Neutrophil (primary cell): ENCODE measurements around the gene LMF1.

Experiments used
- H3K27ac ChIP-seq: fragments of 200-600 bp; sonication (generic); 2 replicates; pipeline ENCODE4 v1.5.1; 2016; ENCODE audit warnings: mild to moderate bottlenecking, moderate library complexity
- H3K27me3 ChIP-seq: fragments of 200-600 bp; sonication (generic); 2 replicates; pipeline ENCODE4 v1.6.0; 2016; ENCODE audit warnings: mild to moderate bottlenecking
- H3K36me3 ChIP-seq: fragments of 200-600 bp; sonication (generic); 2 replicates; pipeline ENCODE4 v1.5.1; 2017
- H3K4me1 ChIP-seq, 2 experiments: fragments of 200-600 bp in 1 of 2; sonication (generic) in 1 of 2; 1 replicate in 1 of 2; 2 replicates in 1 of 2; pipeline versions ENCODE4 v1.5.1 to v1.6.1; 2013 to 2016; ENCODE audit warnings: low read depth in 1 of 2, low read length in 1 of 2, mild to moderate bottlenecking in 1 of 2, moderate library complexity in 1 of 2; ENCODE audit not compliant: control insufficient read depth in 1 of 2, insufficient read depth in 1 of 2
- H3K4me3 ChIP-seq, 2 experiments: fragments of 200-600 bp in 1 of 2; sonication (generic) in 1 of 2; 1 replicate in 1 of 2; 2 replicates in 1 of 2; pipeline ENCODE4 v1.5.1; 2013 to 2016; ENCODE audit warnings: low read depth in 1 of 2, low read length in 1 of 2, mild to moderate bottlenecking in 1 of 2, moderate library complexity in 1 of 2
- H3K9me3 ChIP-seq: fragments of 200-600 bp; sonication (generic); 2 replicates; pipeline ENCODE4 v1.5.1; 2016
- CTCF ChIP-seq: fragments of 200-600 bp; sonication (generic); IDR thresholded peaks from 2 replicates; pipeline ENCODE4 v1.5.1; 2016; ENCODE audit warnings: antibody characterized with exemption

LMF1 gene

DNA sequence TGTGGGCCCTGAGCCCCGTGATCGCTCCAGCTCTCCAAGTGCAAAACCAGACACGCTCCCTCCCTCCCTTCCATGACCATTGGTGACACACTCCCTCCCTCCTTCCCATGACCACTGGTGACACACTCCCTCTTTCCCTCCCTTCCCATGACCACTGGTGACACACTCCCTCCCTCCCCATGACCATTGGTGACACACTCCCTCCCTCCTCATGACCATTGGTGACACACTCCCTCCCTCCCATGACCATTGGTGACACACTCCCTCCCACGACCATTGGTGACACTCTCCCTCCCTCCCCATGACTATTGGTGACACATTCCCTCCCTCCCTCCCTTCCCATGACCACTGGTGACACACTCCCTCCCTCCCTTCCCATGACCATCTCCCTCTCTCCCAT, 56.3 kb downstream of the LMF1 start:
- Histone ChIP-seq H3K9me3 (no peaks in the 10 kb centered on the region), H3K27me3 (no peaks in the 10 kb centered on the region), H3K36me3 (peaks cover 11% of the 10 kb centered on the region), H3K27ac (no peak overlapping the region), H3K4me1 (no peaks in the 10 kb centered on the region), H3K4me3 (no peak overlapping the region)
- no peak for TF ChIP-seq CTCF

DNA sequence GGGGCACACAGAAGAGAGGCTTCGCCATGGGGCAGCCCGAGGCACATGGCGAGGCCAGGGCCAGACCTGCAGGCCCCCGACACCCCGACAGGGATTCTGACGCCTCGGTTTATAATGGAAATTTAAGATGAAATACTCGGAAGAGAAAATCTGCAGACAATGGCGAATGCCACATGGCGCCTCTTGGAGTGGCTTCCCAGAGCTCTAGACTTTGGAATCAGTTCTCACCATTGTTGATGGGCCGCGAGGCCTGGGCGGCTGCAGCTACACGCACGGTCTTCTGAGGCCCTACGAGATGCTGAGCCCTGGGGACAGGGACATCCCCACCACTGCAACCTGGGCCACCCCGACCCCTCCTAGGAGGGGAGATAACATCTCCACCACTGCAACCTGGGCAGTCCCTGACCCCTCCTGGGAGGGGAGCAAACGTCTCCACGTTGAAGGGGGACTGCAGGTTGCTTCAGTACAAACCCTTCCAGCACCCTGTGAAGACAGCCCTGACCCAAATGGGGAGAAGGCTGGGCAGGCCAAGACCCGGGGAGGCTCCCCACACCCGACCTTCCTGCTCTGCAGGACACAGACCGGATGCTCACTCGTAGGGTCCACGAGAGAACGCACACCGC, 56.9 kb downstream of the LMF1 start:
- Histone ChIP-seq H3K4me1 (no peaks in the 10 kb centered on the region), H3K9me3 (no peaks in the 10 kb centered on the region), H3K36me3 (peaks cover 15% of the 10 kb centered on the region), H3K27ac (no peak overlapping the region), H3K27me3 (no peaks in the 10 kb centered on the region), H3K4me3 (no peak overlapping the region)
- TF ChIP-seq CTCF: no peak

DNA sequence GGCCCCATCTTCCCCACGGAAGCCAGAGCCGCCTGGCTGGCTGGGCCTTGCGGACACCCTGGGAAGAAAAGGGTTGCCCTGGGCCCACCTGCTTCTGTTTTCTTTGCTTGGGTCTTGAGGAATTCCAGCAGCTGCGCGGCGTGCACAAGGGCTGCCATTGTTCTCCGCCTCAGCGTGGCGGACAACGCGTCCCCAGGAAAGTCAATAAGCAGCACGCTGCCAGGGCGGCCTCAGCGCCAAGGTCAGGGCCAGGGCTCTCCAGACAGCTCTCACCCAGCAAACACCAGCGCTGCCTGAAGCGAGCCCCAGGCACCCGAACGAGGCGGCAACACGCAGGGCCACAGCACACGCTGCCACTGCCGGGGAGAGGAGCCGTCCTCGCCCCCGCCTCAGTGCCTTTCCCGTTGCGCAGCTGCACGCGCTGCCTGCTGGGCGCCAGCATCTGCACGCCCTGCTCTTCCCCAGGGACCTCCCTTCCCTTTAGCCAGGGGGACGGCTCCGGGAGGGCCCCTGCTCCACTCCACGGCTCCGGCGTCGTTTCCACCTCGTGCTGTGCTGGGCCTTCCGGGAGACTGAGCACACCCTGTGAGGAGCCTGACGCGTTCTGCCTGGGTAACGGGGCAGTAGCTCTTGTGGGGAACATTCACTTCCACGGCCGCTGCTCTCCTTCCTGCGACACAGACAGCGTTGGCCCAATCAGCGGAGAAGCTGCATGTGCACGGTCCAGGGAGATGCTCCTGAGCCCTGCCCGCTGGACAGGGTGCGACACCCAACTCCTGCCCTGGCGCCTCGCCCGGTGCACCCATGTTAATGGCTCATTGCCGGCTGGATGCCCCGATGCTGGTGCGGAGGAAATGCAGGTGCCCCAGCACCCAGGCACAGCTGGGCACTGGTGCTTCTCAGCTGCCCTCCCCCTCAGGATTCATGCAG, 57.8 kb downstream of the LMF1 start:
- H3K9me3 ChIP-seq: no peaks in the 10 kb centered on the region
- no peak overlapping the region for H3K4me3 ChIP-seq
- H3K27me3 ChIP-seq: no peaks in the 10 kb centered on the region
- no peak overlapping the region for H3K27ac ChIP-seq
- no peaks in the 10 kb centered on the region for H3K4me1 ChIP-seq
- no peak for TF ChIP-seq CTCF
- peaks cover 15% of the 10 kb centered on the region for H3K36me3 ChIP-seq

DNA sequence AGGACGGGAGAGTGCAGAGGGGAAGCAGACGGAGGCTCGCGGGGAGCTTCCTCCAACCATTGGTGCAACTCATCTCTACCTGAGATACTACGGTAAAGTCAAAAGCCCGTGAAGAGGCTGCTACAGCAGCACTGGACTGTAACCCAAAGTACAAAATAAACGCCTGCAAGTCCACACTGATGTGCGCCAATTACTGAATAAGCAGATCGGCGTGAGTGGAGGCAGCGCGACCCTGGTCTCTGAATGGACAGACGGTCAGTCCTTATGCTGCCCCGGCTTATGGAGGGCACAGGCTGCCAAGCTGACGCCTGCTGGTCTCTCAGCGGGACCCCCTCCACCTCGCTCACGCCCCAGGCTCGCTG, 58.5 kb downstream of the LMF1 start:
- H3K4me3 ChIP-seq: no peak overlapping the region
- H3K36me3 ChIP-seq: peaks cover 15% of the 10 kb centered on the region
- H3K4me1 ChIP-seq: no peaks in the 10 kb centered on the region
- no peaks in the 10 kb centered on the region for H3K27me3 ChIP-seq
- no peak overlapping the region for H3K27ac ChIP-seq
- no peak for TF ChIP-seq CTCF
- H3K9me3 ChIP-seq: no peaks in the 10 kb centered on the region

DNA sequence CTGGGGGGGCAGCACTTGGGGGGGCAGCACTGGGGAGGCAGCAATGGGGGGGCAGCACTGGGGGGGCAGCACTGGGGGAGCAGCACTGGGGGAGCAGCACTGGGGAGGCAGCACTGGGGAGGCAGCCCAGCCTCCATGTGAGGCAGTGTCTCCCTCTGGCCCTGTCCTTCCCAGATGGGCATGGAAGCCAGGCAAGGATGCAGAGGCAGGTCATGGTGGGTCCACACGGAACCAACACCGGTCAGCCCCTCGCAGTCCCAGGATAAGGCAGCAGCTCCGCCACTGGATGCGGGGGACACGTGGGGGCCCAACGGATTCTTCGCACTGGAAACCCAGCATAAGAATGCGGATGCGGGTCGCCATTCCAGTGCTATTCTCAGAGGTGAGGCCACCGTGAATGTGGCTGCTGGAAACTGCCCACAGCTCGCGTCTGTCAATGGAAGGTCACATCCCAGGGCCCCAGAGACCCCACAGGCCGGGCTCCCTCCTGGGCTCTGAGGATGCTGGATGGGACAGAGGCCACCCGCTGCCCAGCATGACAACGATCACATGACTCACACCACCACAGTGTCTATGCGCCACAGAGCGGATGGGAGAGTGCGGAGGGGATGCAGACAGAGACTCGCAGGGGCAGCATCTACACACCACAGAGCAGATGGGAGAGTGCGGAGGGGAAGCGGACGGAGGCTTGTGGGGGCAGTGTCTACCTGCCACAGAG, 59.0 kb downstream of the LMF1 start:
- no peaks in the 10 kb centered on the region for H3K4me1 ChIP-seq
- H3K27me3 ChIP-seq: no peaks in the 10 kb centered on the region
- no peak overlapping the region for H3K27ac ChIP-seq
- peaks cover 15% of the 10 kb centered on the region for H3K36me3 ChIP-seq
- no peak overlapping the region for H3K4me3 ChIP-seq
- TF ChIP-seq CTCF: no peak
- H3K9me3 ChIP-seq: no peaks in the 10 kb centered on the region
